ENCODE measurements around the gene SH3GLB1.

GRCh38 chr1:86692641-86693040, 11.7 kb upstream of the SH3GLB1 start:
- TF ChIP-seq EZH2phosphoT487 (IDR thresholded peaks at IDR 0.05; ENCODE audit: borderline replicate concordance, low read depth, low read length), result no peak
- TF ChIP-seq CTCF (conservative IDR thresholded peaks at IDR 0.05; ENCODE audit: low read length), result no peak
